HT-29 (cell line): Measurements from ENCODE around the gene ADGB. TPM values are rescaled to one million over a fixed set of nuclear protein-coding genes. Genes with fewer than 3 reads are reported as not detected.

Source experiments
- DNase-seq: peaks from one replicate; pipeline ENCODE4 v3.0.0-alpha.2; 2015; ENCODE audit warnings: low spot score
- total RNA-seq: library from RNA; depleted of rRNA; stranded (reverse); fragments of >200 nt; shearing (Covaris generic); gene quantifications from 2 replicates; pipeline ENCODE4 v1.2.3, GENCODE V29; 2014

ADGB gene
- total RNA-seq, 1 experiment from 2014 or later = not detected

DNA sequence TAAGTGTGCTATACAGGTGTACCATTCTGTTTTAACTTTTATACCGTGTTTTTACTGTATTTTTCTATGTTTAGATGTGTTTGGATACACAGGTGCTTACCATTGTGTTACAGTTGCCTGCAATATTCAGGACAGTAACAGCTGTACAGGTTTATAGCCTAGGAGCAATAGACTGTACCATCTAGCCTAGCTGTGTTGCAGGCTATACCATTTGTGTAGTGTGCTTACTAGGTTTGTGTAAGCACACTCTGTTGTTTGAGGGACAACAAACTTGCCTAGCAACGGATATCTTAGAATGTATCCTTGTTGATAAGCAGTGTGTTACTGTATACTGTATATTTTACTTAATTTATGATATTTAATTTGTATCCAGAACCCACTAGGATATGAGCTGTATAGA, 35.2 kb downstream of the ADGB start:
- DNase-seq = no peak

- DNase-seq = no peak
Measured at GRCh38 chr6:146635165-146635564, 36.4 kb downstream of the ADGB start.

DNA sequence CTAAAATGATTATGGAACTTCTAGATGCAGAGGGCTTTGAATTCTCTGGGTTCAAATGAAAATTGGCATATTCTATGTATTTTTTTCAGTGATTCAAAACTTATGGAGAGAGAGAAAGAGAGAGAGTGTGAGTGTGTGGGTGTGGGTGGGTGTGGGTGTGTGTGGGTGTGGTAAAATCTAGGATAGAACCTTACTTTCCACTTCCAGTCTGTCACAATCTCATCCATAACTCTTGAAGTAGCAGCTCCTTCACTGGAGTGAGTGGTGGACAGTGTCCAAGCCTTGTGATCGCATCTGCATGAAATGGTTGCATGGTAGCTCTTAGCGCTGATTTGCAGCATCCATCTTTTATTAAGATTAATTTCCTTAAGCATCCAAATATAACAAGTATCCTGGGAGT, 37.7 kb downstream of the ADGB start:
- DNase-seq = no peak

DNA sequence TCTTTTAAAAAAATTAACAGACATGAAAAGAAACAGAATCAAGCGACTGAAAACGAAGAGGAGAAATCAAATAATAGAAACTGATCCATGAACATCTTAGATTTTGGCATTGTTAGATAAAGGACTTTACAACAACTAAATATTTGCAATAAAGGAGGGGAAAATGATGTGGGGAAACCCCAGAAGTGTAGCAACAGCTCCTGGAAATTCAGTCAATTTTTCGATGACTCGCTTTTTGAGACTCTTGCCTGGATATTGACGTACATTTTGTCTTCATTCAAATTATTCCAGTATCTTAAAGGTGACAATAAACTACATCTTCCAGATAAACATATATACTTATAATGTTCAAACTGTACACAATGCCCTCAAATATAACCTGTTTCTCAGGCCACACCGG, 44.1 kb downstream of the ADGB start:
- DNase-seq = no peak

DNA sequence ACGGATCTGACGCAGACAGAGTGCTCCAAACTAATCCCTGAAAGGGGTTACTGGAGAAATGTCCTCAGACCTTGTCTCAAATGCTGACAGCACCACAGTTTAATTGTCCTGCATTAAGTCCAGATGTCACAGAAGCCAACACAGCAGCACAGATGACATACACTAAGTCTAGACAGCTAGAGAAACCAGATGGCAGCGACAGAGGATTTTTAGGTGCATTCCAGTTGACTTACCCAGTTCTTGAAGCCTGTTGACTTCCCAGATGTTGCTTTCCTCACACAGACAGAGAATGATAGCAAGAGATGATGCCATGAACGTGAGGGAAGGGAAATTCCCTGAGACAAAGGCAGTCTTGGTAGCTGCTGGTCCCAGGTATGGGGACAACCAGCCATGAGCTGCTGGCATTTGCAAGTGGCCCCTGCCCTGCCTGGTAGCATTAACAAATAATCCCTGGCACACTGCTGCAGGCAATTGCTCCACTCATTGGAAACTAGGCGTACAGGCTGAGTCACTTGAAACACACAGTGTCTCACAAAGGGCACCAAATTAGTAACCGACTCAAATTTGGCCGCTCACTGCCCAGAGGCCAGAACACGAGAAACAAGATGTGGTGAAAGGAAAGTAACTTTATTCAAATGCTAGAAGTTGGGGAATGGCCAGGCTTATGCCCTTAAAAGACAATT, 52.2 kb downstream of the ADGB start:
- DNase-seq = no peak

GRCh38 chr6:146651482-146651863, 52.7 kb downstream of the ADGB start:
- DNase-seq = no peak

- DNase-seq = no peak
Measured at GRCh38 chr6:146657432-146657831, 58.7 kb downstream of the ADGB start.

- no peak for DNase-seq
Measured at GRCh38 chr6:146664871-146665360, 66.1 kb downstream of the ADGB start.

DNA sequence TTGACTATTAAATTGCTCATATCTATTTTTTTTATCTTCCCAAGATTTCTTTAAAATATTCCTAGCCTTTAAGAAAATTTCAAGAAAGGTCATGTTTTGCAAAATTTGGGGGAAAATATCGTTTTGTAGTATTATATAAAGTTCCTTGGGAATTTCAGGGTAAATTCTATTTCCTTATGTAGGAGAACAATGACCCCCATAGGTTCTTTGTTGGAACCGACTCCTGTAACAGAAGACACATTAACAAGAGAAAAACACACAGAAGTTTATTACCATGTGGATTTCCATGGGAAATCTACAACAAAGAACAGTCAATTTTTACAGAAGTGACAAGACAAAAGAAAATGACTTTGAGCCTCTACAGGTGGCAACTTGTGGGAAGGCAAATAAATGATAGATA, 68.1 kb downstream of the ADGB start:
- DNase-seq = no peak

- DNase-seq = no peak
Measured at GRCh38 chr6:146670161-146670560, 71.4 kb downstream of the ADGB start.

GRCh38 chr6:146673069-146673468, 74.3 kb downstream of the ADGB start:
- no peak for DNase-seq

DNA sequence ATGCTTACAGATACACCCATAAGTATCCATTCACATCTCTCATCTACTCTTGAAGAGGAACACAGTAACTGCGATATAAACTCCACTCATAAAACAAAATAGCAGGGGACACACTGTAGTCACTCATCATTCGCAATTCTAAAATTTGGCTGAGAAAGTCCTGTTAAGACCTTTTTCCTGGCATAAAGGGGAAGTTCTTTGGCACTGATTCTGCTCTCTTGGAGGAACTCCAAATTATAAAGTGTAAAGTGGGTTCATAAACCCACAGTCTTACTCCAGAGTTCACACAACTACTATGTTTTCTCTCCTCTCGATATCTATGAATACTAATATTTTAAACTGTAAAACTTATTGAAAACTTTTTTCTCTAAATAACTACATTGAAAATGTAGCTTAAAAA, 80.6 kb downstream of the ADGB start:
- DNase-seq = no peak

DNA sequence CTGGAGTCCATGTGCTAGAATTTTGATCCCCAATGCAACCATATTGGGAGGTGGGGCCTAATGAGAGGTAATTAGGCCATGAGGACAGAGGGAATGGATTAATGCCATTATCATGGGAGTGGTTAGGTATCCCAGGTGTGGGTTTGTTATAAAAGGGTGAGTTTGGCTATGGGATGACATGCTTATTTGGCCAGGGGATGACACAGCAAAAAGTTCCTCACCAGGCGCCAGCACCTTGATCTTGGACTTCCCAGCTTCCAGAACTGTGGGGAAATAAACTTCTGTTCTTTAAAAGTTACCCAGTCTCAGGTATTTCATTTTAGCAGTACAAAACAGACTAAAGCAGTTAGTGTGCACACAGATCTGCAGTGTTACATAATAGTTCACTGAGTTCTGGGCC, 84.1 kb downstream of the ADGB start:
- no peak for DNase-seq

DNA sequence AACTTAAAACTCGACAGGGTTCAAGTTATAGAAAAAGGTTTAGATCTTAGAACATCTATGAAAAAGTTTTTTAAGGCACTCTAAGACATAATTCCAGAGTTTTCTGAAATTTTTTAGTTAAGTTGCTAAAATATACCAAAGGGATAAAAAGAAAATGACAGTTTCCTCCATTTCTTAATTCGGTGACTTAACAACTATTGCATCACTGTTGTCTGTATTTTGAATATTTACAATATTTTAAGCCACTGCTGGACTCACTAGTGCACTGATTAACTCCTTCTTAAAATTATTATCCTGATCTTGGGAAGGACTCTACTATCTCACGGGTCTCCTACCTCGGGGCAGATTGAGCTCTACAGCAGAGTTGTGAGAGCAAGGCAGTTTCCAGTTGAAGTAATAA, 91.0 kb downstream of the ADGB start:
- DNase-seq = no peak

DNA sequence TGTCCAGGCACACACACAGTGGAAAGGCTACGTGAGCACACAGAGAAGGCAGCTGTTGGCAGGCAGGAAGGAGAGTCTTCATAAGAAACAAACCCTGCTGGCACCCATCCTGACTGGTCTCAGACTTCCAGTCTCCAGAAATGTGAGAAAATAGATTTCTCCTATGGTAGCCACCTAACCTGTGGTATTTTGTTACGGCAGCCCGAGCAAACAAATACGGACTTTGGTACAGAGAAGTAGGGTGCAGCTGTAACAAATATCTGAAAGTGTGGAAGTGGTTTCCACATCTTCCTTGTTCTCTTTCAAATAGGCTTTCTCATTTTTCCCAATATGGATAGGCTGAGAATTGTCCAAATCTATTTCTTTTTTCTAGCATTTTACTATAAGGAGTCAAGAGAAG, 94.6 kb downstream of the ADGB start:
- DNase-seq = no peak

- no peak for DNase-seq
Measured at GRCh38 chr6:146697921-146698320, 99.1 kb downstream of the ADGB start.

DNA sequence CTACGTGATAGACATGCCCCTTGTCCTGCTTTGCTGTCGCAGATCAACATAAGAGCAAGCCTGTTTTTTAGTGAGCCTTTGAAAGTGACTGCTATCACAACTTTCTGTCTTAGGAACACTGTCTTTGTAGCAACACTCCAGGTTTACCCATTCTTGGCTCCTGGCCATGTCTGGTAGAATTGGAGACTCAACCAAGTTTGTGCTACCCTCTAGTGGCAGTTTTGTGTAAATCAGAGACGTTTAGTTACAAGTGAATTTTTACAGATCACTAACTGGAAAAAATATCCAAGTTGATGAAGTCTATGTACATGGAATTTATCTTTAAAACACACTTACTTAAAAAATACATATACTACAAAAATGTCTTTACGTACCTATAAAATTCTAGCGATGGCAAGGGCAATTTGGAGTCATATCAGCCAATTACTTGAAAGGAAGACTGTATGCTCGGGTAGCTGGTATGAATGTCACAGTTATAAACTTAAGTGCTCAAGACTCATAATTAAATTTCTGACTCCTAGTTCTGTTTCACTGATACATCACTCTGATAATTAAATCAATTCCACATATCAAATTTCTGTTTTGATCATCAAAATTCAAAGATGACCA, 101.4 kb downstream of the ADGB start:
- DNase-seq = peak; percentile 85

DNA sequence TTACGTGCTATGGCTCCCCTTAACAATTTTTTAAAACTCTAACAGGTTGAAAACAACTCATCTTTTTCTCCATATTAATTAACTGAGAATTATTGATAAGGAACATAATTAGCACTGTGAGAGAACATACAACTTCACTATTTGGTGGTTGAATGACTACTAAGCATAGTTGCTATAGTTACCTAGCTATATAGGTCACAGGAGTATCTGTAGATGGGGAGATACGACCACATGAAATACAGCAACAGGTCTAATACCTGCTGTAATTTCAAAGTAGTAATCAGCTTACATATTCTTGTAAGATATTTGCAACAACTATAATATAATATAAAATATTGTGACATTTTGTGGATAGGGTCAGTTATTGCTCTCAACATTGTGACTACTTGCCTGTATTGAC, 102.9 kb downstream of the ADGB start:
- DNase-seq = no peak

DNA sequence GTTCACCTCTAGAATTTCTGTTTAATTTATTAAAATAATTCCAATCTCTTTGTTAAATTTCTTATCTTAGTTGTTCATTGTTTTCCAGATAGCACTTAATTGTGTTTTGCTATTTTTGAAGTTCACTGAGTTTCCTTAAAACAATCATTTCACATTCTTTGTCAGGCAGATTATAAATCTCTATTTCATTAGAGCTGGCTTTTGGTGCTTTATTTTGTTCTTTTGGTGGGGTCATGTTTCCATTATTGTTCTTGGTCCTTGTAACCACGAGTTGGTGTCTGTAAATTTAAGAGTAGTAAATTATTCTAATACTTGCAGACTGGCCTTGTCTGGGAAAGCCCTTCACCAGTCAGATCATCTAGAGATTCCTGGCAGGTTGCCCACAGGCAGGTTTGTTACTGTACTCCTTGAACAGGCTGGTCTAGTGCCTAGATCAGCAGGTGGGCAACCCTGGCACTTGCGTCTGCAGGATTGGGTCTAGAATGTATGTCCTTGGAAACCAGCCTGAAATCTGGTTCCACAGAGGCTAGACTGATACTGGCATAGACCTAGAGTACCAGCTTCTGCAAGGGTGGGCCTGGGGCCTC, 110.4 kb downstream of the ADGB start:
- DNase-seq = no peak

- DNase-seq = no peak
Measured at GRCh38 chr6:146719387-146719786, 120.6 kb downstream of the ADGB start.

DNA sequence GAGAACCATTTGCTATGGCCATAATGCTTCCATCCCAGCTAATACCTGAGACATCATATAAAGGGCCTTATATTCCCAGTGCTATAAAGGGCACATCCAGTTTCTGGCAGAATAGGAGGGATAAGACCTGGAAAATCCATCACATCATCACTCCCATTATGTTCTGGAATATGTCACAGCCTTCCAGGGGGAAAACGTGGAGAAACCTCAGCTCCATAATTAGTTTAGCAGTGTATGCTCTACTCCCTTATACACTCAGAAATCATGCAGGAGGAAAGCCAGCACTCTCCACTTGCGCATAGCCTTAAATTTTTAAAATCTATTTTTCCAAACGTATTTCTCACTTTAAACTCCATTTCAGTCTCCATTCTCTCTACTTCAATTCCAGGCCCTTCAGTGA, 140.9 kb downstream of the ADGB start:
- no peak for DNase-seq

DNA sequence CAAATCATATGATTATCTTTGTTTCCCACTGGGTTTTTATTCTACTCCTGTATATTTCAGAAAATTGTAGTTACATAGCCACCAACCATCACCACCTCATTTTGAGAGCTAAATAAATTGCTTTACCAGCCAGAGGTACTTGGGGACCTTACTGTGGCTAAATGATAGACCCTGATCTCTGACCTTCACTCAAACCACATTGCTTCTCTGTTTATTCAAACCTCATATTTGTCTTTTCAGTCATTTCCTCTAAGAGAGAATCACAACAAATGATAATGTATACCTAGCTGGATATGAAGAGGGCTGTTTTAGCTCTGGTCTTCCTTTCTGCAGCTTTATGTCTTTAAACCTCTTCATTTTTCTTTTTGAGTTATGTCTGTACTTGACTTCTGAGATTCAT, 142.8 kb downstream of the ADGB start:
- no peak for DNase-seq

DNA sequence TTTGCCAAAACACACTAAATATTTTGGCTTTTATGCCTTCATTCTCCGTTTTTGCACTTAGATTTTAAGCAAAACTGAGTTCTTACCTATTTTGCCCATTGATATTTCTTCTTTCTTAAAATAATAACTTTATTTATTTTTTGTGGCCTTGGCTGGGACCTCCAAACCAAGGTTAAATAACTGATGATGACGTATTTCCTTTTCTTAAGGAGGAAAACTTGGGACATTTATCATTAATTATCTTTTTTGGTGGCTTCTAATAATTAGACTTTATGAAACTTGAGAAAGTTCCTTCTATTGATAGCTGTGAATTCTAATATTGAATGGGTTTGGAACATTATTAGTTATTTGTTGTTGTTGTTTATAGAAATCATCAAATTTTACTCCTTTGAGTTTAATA, 154.5 kb downstream of the ADGB start:
- no peak for DNase-seq
